Mucosa of descending colon (tissue), 3 donors: ENCODE data around the gene HES3. TPM values are rescaled to one million over a fixed set of nuclear protein-coding genes. Genes with fewer than 3 reads are reported as not detected.
A peak's percentile ranks its signal among the peaks of the same experiment; 100 is the strongest.

Experiments used
- ATAC-seq: fragments of 200-7000 bp; cut with Tn5 transposase; one replicate; pipeline ENCODE4 v1.9.1; 2020; ENCODE audit warnings: mild to moderate bottlenecking, moderate library complexity
- DNase-seq, 3 donors: peaks; one replicate each; pipeline ENCODE4 v3.0.0-alpha.2; 2020
- H3K36me3 ChIP-seq: fragments of 200-600 bp; one replicate; pipeline ENCODE4 v1.8.0; 2021; ENCODE audit warnings: low read depth, mild to moderate bottlenecking
- H3K4me1 ChIP-seq: fragments of 200-600 bp; one replicate; pipeline ENCODE4 v1.8.0; 2021; ENCODE audit warnings: low read depth, mild to moderate bottlenecking
- H3K4me3 ChIP-seq: fragments of 200-600 bp; one replicate; pipeline ENCODE4 v1.8.0; 2021; ENCODE audit warnings: mild to moderate bottlenecking
- H3K9me3 ChIP-seq: fragments of 200-600 bp; one replicate; pipeline ENCODE4 v1.8.0; 2021; ENCODE audit warnings: mild to moderate bottlenecking
- CTCF ChIP-seq: fragments of 200-600 bp; IDR thresholded peaks from one replicate; pipeline ENCODE4 v1.8.0; 2022; ENCODE audit warnings: antibody characterized with exemption, mild to moderate bottlenecking
- intact Hi-C, 2 donors: fragments of 100-400 bp; cut with DNase I in 1 of 2; cut with micrococcal nuclease in 1 of 2; formaldehyde crosslinking; loops; one replicate each; pipeline versions ENCODE4 v1.11.0 to v1.11.1; 2022; cut with DNase I, micrococcal nuclease
- total RNA-seq, 3 donors: library from RNA; stranded (reverse); fragmentation: NEBNext Ultra II Directional in 2 of 3; extraction: Animal tissue kit (Norgen Biotek cat#: 25700) in 2 of 3; gene quantifications; one replicate each; pipeline versions ENCODE4 v1.2.1 to v1.2.4, GENCODE V29; 2021 to 2023
- donor health status: DM: no; HTN: no; CAD: no; lungs with moderate emphysema.
- donor health status: DM: no; HTN: no; CAD: no.
- donor health status: DM: no; HTN: yes; CAD: no.

HES3 gene
- total RNA-seq, 3 donors from 2014 or later: not detected

DNA sequence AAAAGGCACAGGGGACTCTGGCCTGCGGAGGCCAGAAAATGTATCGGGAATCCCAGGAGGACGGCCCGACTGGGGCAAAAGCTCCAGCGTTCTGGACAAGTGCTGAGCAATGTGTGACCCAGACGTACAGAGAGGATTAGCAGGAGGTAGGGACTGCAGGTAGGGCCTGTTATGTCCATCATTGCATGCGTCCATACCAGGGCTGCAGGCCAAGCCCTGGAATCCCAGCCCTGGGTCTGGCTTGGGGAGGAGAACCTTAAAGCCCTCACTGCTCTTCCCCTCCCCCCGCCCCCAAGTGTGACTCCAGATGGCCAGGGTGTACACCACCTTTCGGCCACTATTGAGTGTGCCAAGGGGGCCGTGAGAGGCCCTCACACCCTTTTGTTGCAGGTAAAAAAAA lies 36.1 kb upstream of the HES3 start:
- peaks cover 32% of the 10 kb centered on the region for H3K4me1 ChIP-seq
- no peaks in the 10 kb centered on the region for H3K9me3 ChIP-seq
- no peaks in the 10 kb centered on the region for H3K36me3 ChIP-seq
- intact Hi-C loops: no loop called here
- no peak overlapping the region for H3K4me3 ChIP-seq
- no peak for DNase-seq
- no peak for TF ChIP-seq CTCF
- no peak for ATAC-seq

GRCh38 chr1:6208723-6209660 lies 35.0 kb upstream of the HES3 start:
- Histone ChIP-seq H3K36me3 (no peaks in the 10 kb centered on the region), H3K4me3 (no peak overlapping the region), H3K4me1 (peaks cover 32% of the 10 kb centered on the region), H3K9me3 (no peaks in the 10 kb centered on the region)
- peak; percentile 42 for TF ChIP-seq CTCF
- intact Hi-C loops: no loop called here
- DNase-seq (peak; percentile 34 to 72 (median 66)), ATAC-seq (peak; percentile 66)

DNA sequence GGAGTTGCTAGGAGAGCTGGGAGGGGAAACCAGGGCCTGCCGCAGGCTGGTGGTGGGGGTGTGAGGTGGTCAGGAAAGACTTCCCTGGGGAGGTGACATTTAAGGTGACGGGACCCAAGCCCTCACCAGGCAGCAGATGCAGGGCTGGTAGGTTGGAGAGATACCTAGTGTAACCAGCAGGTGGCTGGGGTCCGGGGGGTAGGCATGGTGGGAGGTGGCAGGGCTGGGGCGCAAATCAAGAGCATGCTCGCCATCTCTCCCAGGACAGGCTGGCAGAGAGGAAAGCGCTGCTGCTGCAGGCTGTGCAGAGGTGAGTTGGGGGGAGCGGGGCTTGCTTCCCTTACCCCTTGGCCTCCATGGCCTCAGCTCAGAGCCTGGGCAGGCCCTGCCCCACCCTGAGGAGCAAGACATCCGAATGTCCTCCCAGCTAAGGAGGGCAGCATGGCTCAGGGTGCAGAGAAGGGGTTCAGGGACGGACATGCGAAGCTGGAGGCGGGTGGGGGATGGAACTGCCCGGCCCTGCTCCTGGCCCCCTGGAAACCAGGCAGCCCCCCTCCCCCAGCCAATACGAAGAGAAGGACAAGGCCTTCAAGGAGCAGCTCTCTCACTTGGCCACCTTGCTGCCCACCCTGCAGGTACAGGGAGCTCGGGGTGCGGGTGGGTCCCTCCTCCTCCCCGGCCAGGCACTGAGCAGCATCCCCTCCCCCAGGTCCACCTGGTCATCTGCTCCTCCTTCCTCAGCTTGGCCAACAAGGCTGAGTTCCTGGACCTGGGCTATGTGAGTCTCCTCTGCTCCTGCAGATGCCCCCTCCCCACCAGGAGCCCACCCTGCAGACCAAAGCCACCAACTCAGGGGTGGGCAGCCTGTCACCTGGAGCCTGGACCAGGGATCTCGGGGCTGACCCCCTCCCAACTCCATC lies 34.1 kb upstream of the HES3 start:
- Histone ChIP-seq H3K9me3 (no peaks in the 10 kb centered on the region), H3K4me3 (no peak overlapping the region), H3K4me1 (peaks cover 29% of the 10 kb centered on the region), H3K36me3 (no peaks in the 10 kb centered on the region)
- ATAC-seq (no peak), DNase-seq (no peak)
- no peak for TF ChIP-seq CTCF
- intact Hi-C loops: no loop called here

DNA sequence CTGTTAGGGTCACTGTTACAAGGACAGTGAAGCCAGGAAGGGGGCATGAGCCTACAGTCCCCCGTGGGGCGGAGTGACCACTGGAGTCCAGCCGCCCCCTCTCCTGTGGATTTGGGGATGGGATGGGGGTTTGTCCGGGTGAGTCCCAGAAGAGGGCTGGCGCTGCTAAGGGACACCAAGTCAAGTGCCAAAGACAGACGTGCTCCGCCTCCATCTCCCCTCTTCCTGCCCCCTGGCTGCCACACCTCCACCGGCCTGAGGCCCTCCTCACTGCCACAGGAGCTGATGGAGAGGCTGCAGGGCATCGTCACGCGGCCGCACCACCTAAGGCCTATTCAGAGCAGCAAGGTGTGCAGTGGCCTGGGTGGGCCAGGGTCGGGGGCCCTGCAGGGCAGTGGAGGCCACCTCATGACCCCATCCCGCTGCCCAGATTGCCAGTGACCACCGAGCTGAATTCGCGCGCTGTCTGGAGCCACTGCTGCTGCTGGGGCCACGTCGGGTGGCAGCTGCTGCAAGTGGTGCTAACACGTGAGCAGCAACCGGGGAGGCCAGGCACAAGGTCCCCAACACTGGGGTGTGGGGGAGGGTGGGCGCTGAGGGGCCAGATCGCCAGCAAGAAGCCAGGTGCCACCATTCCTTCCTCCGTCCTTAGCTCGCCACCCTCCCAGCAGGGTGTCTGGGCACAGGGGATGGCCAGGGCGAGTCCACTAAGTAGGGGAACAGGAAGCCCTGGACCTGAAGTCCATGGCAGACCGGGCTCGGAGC lies 33.2 kb upstream of the HES3 start:
- H3K4me3 ChIP-seq: no peak overlapping the region
- H3K4me1 ChIP-seq: peaks cover 24% of the 10 kb centered on the region
- no peak for DNase-seq
- H3K9me3 ChIP-seq: no peaks in the 10 kb centered on the region
- no peaks in the 10 kb centered on the region for H3K36me3 ChIP-seq
- intact Hi-C loops: no loop called here
- ATAC-seq: no peak
- no peak for TF ChIP-seq CTCF

- DNase-seq (no peak), ATAC-seq (no peak)
- no peak for TF ChIP-seq CTCF
- no peaks in the 10 kb centered on the region for H3K36me3 ChIP-seq
- no peaks in the 10 kb centered on the region for H3K9me3 ChIP-seq
- peaks cover 17% of the 10 kb centered on the region for H3K4me1 ChIP-seq
- intact Hi-C loops: no loop called here
- no peak overlapping the region for H3K4me3 ChIP-seq
Measured at GRCh38 chr1:6211731-6212130, 32.2 kb upstream of the HES3 start.
